SK-N-SH treated with all-trans-retinoic acid at 6 μM for 48 hours (cell line): ENCODE data around the gene UNC5C.
A peak's percentile ranks its signal among the peaks of the same experiment; 100 is the strongest.

Experiments
- ATAC-seq: fragments of 200-7000 bp; cut with Tn5 transposase; 3 replicates; pipeline ENCODE4 v1.9.1; 2020; ENCODE audit warnings: mild to moderate bottlenecking, moderate library complexity
- ARNTL ChIP-seq: fragments of 450-650 bp; formaldehyde crosslinking; IDR thresholded peaks from 2 replicates; pipeline ENCODE4 v1.5.0; 2020; ENCODE audit warnings: low read depth, mild to moderate bottlenecking, moderate library complexity, borderline replicate concordance
- BACH2 ChIP-seq: fragments of 250-450 bp; sonication (Bioruptor Pico); IDR thresholded peaks from 2 replicates; pipeline ENCODE4 v1.9.0; 2021; ENCODE audit warnings: mild to moderate bottlenecking, borderline replicate concordance
- CSDC2 ChIP-seq: fragments of 250-450 bp; sonication (Bioruptor Pico); IDR thresholded peaks from 2 replicates; pipeline ENCODE4 v1.5.0; 2020; ENCODE audit warnings: mild to moderate bottlenecking, moderate library complexity
- ESRRG ChIP-seq: fragments of 250-450 bp; sonication (Bioruptor Pico); IDR thresholded peaks from 2 replicates; pipeline ENCODE4 v1.6.1; 2021; ENCODE audit warnings: mild to moderate bottlenecking
- GLIS3 ChIP-seq: fragments of 250-450 bp; sonication (Bioruptor Pico); IDR thresholded peaks from 2 replicates; pipeline ENCODE4 v1.5.0; 2020; ENCODE audit warnings: mild to moderate bottlenecking, moderate library complexity
- ISL1 ChIP-seq: fragments of 250-450 bp; sonication (Bioruptor Pico); IDR thresholded peaks from 2 replicates; pipeline ENCODE4 v2.1.2; 2022; ENCODE audit warnings: mild to moderate bottlenecking, moderate library complexity
- PPARA ChIP-seq: fragments of 250-450 bp; sonication (Bioruptor Pico); IDR thresholded peaks from 2 replicates; pipeline ENCODE4 v1.5.0; 2020; ENCODE audit warnings: mild to moderate bottlenecking, borderline replicate concordance
- RARB ChIP-seq: fragments of 250-450 bp; sonication (Bioruptor Pico); IDR thresholded peaks from 2 replicates; pipeline ENCODE4 v1.8.0; 2021; ENCODE audit warnings: mild to moderate bottlenecking, moderate library complexity
- SNAI2 ChIP-seq: fragments of 250-450 bp; sonication (Bioruptor Pico); IDR thresholded peaks from 2 replicates; pipeline ENCODE4 v1.5.0; 2020; ENCODE audit warnings: mild to moderate bottlenecking, moderate library complexity
- TOX ChIP-seq: fragments of 250-450 bp; sonication (Bioruptor Pico); IDR thresholded peaks from 2 replicates; pipeline ENCODE4 v1.8.0; 2021; ENCODE audit warnings: mild to moderate bottlenecking, moderate library complexity, borderline replicate concordance
- ZC3H10 ChIP-seq: fragments of 250-450 bp; sonication (Bioruptor Pico); IDR thresholded peaks from 2 replicates; pipeline ENCODE4 v1.5.1; 2021; ENCODE audit warnings: mild to moderate bottlenecking, moderate library complexity
- ZFP3 ChIP-seq: fragments of 250-450 bp; sonication (Bioruptor Pico); IDR thresholded peaks from 2 replicates; pipeline ENCODE4 v1.5.0; 2020; ENCODE audit warnings: mild to moderate bottlenecking, moderate library complexity
- ZFP30 ChIP-seq: fragments of 450-650 bp; formaldehyde crosslinking; IDR thresholded peaks from 2 replicates; pipeline ENCODE4 v1.5.0; 2022; ENCODE audit warnings: mild to moderate bottlenecking, moderate library complexity
- ZNF565 ChIP-seq: fragments of 450-650 bp; formaldehyde crosslinking; conservative IDR thresholded peaks from 2 replicates; pipeline ENCODE4 v1.5.0; 2020; ENCODE audit warnings: low read depth, mild to moderate bottlenecking, moderate library complexity
- ZNF8 ChIP-seq: fragments of 450-650 bp; formaldehyde crosslinking; IDR thresholded peaks from 2 replicates; pipeline ENCODE4 v1.5.0; 2020; ENCODE audit warnings: mild to moderate bottlenecking, moderate library complexity
- TF ChIP-seq, protein P1 (sequence below): fragments of 250-450 bp; sonication (Bioruptor Pico); IDR thresholded peaks from 2 replicates; pipeline ENCODE4 v1.8.0; 2021; ENCODE audit warnings: low read depth, mild to moderate bottlenecking, moderate library complexity, borderline replicate concordance
- TF ChIP-seq, protein P2 (sequence below): fragments of 250-450 bp; sonication (Bioruptor Pico); IDR thresholded peaks from 2 replicates; pipeline ENCODE4 v1.5.0; 2020; ENCODE audit warnings: mild to moderate bottlenecking, moderate library complexity
- TF ChIP-seq, protein P3 (sequence below): fragments of 250-450 bp; sonication (Bioruptor Pico); IDR thresholded peaks from 2 replicates; pipeline ENCODE4 v1.8.0; 2020; ENCODE audit warnings: mild to moderate bottlenecking, moderate library complexity, borderline replicate concordance
- TF ChIP-seq, protein P4 (sequence below): fragments of 250-450 bp; sonication (Bioruptor Pico); IDR thresholded peaks from 2 replicates; pipeline ENCODE4 v1.5.1; 2021; ENCODE audit warnings: mild to moderate bottlenecking, moderate library complexity
- TF ChIP-seq, protein P5 (sequence below): fragments of 250-450 bp; sonication (Bioruptor Pico); IDR thresholded peaks from 2 replicates; pipeline ENCODE4 v1.5.1; 2020; ENCODE audit warnings: low read depth, mild to moderate bottlenecking, moderate library complexity

UNC5C gene

DNA sequence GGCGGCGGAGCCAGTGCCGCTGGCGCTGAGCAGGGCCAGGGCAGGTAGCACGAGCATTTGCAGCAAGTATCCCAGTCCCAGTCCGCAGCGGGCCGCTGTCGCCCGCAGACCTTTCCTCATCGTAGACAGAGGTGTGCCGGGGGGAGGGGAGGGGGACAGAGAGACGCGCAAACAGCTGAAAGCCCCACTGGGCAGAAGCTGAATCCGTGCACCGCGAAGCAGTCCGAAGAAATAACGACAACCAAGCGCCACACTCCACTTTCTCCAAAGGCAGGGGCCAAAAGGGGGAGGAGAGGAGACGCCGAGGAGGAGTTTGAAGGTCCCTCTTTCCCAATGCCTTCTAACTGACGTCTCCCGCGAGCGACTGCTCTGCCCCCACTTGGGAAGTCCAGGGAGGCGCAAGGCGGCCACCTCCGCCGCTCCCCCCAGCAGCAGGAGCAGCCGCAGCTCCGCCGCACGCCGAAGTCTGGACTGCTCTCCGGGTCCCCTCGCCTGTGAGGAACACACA, at the start of gene UNC5C:
Gene UNC5C (minus strand): TSS at position 236 of the 508 bp plus-strand sequence.
- ATAC-seq, result peak; percentile 77
- TF ChIP-seq ZFP30 (CRISPR knock-in tag) (no peak), BACH2 (CRISPR knock-in tag) (no peak), ZFP3 (CRISPR knock-in tag) (peak; percentile 35; the same call in 1 of the 2 replicates), ZNF565 (no peak), GLIS3 (no peak), ZNF8 (CRISPR knock-in tag) (no peak), TOX (CRISPR knock-in tag) (no peak), RARB (no peak), SNAI2 (CRISPR knock-in tag) (no peak), PPARA (CRISPR knock-in tag) (no peak), ISL1 (CRISPR knock-in tag) (0 out of 2 replicates have a peak, but pooled peaks have one; percentile 13), ZC3H10 (no peak)
- TF ChIP-seq, protein P1, sequence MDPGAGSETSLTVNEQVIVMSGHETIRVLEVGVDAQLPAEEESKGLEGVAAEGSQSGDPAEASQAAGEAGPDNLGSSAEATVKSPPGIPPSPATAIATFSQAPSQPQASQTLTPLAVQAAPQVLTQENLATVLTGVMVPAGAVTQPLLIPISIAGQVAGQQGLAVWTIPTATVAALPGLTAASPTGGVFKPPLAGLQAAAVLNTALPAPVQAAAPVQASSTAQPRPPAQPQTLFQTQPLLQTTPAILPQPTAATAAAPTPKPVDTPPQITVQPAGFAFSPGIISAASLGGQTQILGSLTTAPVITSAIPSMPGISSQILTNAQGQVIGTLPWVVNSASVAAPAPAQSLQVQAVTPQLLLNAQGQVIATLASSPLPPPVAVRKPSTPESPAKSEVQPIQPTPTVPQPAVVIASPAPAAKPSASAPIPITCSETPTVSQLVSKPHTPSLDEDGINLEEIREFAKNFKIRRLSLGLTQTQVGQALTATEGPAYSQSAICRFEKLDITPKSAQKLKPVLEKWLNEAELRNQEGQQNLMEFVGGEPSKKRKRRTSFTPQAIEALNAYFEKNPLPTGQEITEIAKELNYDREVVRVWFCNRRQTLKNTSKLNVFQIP (CRISPR knock-in tag), result no peak
- TF ChIP-seq, protein P2, sequence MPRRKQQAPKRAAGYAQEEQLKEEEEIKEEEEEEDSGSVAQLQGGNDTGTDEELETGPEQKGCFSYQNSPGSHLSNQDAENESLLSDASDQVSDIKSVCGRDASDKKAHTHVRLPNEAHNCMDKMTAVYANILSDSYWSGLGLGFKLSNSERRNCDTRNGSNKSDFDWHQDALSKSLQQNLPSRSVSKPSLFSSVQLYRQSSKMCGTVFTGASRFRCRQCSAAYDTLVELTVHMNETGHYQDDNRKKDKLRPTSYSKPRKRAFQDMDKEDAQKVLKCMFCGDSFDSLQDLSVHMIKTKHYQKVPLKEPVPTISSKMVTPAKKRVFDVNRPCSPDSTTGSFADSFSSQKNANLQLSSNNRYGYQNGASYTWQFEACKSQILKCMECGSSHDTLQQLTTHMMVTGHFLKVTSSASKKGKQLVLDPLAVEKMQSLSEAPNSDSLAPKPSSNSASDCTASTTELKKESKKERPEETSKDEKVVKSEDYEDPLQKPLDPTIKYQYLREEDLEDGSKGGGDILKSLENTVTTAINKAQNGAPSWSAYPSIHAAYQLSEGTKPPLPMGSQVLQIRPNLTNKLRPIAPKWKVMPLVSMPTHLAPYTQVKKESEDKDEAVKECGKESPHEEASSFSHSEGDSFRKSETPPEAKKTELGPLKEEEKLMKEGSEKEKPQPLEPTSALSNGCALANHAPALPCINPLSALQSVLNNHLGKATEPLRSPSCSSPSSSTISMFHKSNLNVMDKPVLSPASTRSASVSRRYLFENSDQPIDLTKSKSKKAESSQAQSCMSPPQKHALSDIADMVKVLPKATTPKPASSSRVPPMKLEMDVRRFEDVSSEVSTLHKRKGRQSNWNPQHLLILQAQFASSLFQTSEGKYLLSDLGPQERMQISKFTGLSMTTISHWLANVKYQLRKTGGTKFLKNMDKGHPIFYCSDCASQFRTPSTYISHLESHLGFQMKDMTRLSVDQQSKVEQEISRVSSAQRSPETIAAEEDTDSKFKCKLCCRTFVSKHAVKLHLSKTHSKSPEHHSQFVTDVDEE (CRISPR knock-in tag), result peak; percentile 55; the same call in 1 of the 2 replicates
- TF ChIP-seq, protein P3, sequence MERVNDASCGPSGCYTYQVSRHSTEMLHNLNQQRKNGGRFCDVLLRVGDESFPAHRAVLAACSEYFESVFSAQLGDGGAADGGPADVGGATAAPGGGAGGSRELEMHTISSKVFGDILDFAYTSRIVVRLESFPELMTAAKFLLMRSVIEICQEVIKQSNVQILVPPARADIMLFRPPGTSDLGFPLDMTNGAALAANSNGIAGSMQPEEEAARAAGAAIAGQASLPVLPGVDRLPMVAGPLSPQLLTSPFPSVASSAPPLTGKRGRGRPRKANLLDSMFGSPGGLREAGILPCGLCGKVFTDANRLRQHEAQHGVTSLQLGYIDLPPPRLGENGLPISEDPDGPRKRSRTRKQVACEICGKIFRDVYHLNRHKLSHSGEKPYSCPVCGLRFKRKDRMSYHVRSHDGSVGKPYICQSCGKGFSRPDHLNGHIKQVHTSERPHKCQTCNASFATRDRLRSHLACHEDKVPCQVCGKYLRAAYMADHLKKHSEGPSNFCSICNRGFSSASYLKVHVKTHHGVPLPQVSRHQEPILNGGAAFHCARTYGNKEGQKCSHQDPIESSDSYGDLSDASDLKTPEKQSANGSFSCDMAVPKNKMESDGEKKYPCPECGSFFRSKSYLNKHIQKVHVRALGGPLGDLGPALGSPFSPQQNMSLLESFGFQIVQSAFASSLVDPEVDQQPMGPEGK, result peak; percentile 32; the same call in 1 of the 2 replicates
- TF ChIP-seq, protein P4, sequence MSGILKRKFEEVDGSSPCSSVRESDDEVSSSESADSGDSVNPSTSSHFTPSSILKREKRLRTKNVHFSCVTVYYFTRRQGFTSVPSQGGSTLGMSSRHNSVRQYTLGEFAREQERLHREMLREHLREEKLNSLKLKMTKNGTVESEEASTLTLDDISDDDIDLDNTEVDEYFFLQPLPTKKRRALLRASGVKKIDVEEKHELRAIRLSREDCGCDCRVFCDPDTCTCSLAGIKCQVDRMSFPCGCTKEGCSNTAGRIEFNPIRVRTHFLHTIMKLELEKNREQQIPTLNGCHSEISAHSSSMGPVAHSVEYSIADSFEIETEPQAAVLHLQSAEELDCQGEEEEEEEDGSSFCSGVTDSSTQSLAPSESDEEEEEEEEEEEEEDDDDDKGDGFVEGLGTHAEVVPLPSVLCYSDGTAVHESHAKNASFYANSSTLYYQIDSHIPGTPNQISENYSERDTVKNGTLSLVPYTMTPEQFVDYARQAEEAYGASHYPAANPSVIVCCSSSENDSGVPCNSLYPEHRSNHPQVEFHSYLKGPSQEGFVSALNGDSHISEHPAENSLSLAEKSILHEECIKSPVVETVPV (CRISPR knock-in tag), result no peak
- TF ChIP-seq, protein P5, sequence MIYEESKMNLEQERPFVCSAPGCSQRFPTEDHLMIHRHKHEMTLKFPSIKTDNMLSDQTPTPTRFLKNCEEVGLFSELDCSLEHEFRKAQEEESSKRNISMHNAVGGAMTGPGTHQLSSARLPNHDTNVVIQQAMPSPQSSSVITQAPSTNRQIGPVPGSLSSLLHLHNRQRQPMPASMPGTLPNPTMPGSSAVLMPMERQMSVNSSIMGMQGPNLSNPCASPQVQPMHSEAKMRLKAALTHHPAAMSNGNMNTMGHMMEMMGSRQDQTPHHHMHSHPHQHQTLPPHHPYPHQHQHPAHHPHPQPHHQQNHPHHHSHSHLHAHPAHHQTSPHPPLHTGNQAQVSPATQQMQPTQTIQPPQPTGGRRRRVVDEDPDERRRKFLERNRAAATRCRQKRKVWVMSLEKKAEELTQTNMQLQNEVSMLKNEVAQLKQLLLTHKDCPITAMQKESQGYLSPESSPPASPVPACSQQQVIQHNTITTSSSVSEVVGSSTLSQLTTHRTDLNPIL (CRISPR knock-in tag), result no peak

DNA sequence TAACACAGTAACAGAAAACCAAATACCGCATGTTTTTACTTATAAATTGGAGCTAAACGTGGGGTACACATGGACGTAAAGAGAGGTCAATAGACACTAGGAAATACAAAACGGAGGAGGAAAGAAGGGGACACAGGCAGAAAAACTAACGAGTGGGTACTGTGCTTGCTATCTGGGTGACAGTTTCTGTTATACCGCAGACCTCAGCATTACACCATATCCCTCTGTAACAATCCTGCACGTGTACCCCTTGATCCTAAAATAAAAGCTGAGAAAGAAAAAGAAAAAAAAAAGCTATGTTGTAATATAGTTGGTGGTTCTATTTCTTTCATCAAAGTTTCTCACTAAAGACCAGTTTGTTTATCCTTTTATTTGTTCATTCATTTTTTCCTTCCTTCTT, 47.9 kb upstream of the UNC5C start:
- no peak for TF ChIP-seq ZNF565
- ATAC-seq, result no peak

DNA sequence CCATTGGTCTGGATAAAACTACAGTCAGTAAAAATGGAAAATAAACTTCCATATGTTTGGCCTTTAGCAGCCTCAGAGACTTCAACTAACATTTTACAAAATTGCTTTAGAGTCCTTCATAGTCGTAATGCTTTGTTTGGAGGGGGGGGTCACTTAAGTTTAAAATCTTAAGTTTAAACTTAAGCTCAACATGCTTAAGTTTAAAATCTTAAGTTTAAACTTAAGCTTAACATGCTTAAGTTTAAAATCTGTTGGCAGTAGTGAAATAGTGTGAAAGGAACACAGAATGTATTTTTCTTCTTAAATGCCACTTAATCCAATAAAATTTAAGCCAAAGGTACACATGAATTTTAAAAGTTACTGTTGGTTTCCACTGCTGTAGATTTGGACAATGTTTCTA, 45.9 kb upstream of the UNC5C start:
- no peak for TF ChIP-seq BACH2 (CRISPR knock-in tag)
- TF ChIP-seq ARNTL (CRISPR knock-in tag), result no peak
- TF ChIP-seq ZFP3 (CRISPR knock-in tag), result no peak
- no peak for TF ChIP-seq CSDC2 (CRISPR knock-in tag)
- no peak for TF ChIP-seq PPARA (CRISPR knock-in tag)
- TF ChIP-seq SNAI2 (CRISPR knock-in tag), result no peak
- TF ChIP-seq, protein P3, result no peak
- TF ChIP-seq ESRRG (CRISPR knock-in tag), result no peak
- no peak for TF ChIP-seq ZNF565
- TF ChIP-seq, protein P2 (CRISPR knock-in tag), result no peak
- no peak for ATAC-seq
